GM19468 (cell line): ENCODE data around the gene CDK5R1.

Source experiments
- ATAC-seq: cut with Tn5 transposase; IDR thresholded peaks from one replicate; pipeline ENCODE4 v1.9.1; 2021; ENCODE audit warnings: mild to moderate bottlenecking, moderate library complexity, moderate number of reproducible peaks; ENCODE audit not compliant: unreplicated experiment; ENCODE audit errors: extremely low read depth

The CDK5R1 gene

DNA sequence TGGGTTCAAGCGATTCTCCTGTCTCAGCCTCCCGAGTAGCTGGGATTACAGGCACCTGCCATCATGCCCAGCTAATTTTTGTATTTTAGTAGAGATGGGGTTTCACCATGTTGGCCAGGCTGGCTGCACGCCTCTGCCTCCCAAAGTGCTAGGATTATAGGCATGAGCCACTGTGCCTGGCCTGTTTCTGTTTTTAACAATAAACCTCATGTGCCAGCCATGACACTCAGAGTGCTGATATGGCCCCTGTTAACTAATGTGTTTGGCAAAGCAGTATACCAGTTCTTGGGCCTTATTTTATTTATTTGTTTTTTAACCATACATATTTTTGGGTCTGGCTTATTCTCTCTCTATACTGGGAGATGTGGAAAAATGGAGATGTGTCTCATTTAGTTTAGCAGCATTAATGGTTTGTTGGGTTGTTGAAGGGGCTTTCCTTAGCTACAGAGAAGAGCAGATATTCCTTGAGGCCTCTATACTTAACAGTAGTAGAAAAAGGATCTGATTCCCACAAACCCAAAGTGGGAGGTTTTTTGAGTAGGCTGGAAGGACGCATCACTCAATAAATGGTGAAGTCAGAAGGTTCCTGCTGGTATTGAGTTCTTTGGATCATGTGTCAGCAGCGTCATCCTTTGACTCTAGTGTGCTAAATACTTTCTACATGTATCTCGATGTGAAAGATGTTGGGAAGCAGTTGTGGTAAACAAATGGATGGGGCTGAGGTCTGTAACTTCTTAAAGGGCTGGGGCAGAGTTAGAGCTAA, 16.2 kb upstream of the CDK5R1 start:
- ATAC-seq, result no peak

DNA sequence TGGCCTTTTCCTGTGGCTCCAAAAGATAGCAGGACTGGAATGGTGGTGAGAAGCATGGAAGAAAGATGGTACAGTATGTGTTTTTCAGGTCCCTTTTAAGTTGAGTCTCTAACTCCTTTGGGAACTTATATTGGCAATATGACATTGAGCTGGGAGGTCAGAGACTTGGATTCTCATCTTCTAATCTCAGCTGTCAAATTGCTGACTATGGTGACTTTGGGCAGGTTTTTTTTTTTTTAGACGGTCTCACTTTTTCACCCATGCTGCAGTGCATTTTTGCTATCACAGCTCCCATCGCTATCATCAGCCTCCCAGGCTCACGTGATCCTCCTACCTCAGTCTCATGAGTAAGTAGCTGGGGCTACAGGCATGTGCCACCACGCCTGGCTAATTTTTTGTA, 15.1 kb upstream of the CDK5R1 start:
- no peak for ATAC-seq

DNA sequence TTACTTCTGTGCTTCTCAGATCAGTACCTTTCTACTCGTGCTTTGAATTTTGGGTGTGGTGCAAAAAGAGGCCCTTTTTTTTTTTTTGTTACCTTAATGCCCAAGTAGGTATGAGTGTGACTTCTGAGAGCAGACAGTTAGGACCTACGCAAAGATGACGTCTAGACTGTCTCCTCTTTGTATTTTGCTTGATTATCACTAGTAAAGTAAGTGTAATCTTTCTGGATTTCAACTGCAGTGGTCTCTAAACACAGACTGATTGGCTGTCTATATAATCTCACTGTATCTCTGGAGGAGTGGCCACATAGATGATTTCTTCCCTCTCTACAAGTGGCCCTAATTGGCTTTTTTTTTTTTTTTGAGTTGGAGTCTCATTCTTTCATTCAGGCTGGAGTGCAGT, 11.5 kb upstream of the CDK5R1 start:
- ATAC-seq, result no peak

DNA sequence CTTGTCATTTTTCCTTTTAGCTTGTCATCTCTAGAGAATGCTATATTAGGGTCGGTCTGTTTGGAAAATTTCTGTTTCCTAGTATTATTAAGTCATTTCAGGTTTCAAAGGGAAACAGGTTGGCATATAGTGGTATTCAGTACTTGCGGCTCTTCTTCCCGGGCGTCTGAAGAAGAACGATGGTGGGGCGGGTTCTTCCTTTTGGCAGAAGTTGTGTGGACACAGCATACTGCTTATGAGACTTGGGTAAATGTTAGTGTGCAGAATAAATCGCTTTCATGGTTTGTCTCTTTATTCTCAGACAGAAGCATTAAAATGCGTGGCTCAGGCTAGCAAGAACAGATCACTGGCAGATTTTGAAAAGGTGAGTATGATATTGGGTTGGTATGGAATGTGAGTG, 9.6 kb upstream of the CDK5R1 start:
- ATAC-seq, result no peak

DNA sequence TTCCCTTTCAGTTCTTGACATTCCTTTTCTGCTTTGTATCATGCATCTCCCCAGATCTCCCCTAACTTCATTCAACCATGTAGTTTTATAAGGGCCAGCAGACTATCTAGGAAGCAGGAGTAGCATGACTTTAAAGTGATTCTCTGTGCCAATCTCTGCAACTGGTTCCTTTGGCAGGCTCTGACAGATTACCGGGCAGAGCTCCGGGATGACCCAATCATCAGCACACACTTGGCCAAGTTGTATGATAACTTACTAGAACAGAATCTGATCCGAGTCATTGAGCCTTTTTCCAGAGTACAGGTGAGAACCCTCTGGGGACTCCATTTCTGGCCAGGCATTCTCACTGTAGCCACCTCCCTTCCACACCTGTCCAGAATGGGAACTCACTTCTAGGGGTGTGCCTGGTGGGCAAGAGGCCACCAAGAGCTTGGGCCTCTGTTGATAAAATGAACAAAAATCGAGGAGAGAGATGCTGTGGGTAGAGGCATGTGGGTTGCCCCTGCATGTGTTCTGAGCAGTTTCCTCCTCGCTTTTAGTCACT, 7.6 kb upstream of the CDK5R1 start:
- no peak for ATAC-seq

DNA sequence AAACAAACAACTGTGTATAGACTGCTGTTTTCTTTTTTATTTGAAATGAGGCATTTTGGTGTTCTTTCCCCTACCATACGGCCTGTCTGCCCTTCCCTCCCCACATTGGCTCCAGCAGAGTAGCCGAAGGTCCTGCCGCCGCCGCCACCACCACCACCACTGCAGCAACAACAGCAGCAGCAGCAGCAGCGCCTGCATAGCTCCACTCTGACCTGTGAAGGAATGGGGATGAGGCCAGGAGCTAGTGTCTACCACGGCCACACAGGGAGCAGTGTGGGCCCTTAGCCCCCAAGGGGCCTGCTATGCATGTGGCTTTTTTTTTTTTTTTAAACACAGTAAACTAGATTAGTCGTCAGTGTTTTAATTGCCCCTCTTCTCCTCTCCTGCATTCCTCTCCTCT, 5.6 kb upstream of the CDK5R1 start:
- ATAC-seq, result no peak

DNA sequence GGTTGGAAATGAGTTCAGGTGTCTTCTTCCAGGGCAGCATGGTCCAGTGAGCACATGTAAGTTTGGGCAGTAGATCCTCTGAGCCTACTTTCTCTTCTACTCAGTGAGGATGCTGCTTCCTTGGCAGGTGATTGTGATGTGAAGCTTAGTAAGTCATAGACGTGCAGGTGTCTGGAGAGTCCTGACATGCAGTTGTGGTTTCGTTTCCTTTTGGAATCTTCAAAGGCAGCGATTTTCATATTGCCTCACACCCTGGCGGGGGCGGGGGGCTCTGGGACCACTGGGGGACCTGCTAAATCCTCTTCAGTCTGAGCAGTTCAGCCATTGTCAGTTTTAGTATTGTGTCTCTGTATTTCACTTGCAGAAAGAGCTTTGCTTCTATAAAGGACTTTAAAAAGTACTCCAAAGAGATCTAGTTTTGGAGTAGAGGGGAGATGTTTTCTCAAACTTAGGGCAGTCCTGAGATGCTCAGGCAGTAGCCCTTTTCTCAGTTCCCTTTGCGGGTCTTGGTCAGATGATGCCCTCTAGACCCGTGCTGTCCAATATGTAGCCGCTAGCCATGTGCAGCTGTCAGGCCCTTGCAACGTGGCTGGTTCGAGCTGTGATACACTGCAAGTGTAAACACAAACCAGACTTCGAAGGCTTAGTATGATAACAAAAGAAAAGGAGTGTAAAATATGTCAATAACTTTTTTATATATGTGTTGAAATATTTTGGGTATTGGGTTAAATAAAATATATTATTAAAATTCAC, 4.0 kb upstream of the CDK5R1 start:
- ATAC-seq, result no peak

DNA sequence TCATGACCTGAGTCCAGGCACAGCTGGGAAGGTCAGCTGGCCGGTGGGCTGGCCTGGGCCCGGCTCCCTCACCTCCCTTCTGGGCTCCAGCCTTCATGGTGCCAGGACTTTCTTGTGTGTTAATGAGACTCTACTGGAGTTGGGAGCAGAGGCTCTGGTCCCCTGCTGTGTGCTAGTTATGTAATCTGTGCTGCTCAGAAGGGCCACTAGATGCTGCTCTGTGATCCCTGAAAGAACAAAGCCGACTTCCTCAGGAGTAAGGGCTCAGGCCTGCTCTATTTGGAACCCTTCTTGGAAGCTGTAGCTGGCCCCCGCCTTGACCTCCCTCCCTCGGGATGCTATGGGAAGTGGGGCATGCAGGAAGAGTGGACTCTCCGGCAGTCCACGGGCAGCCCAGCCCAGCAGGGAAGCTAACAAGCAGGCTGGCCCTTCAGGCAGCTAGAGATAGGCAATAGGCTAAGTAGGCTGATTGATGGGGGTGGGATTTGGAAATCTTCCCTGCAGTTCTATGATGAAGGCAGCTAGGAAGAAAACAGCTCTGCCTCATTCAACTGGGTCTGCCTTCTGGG, 3.3 kb upstream of the CDK5R1 start:
- no peak for ATAC-seq

DNA sequence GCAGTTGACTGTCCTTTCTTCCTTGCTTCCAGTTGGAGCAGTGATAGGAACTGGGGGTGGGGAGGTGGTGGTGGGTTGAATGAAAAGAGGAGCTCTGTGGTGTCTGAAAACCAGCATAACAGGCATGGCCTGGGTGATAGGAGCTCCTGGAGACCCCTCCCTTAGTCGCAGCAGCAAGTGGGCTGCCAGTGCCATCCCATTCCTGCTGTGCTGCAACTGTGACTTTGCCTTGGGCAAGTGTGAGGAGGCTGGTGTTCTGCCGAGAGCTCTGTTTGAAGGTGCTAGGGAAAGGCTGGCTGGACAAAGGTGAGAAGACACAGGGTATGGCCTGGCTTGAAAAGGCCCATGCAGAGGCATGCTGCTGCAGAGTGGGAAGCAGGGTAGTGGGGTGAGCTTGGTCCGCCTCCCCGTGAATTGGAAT, 2.7 kb upstream of the CDK5R1 start:
- ATAC-seq, result no peak

DNA sequence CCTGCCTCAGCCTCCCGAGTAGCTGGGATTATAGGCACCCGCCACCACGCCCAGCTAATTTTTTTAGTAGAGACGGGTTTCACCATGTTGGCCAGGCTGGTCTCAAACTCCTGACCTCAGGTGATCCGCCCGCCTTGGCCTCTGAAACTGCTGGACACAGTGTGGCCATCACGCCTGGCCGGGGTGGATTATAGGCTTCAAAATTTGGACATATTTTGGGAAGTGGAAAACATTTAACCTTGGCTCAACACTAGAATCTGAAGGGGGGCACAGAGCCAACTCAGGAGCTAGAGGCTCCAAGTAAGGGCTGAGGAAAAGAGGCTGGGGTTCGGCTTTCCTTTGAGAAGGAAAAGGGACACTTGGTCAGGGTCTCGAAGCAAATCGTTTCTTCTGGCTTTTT, 2.2 kb upstream of the CDK5R1 start:
- ATAC-seq, result no peak

DNA sequence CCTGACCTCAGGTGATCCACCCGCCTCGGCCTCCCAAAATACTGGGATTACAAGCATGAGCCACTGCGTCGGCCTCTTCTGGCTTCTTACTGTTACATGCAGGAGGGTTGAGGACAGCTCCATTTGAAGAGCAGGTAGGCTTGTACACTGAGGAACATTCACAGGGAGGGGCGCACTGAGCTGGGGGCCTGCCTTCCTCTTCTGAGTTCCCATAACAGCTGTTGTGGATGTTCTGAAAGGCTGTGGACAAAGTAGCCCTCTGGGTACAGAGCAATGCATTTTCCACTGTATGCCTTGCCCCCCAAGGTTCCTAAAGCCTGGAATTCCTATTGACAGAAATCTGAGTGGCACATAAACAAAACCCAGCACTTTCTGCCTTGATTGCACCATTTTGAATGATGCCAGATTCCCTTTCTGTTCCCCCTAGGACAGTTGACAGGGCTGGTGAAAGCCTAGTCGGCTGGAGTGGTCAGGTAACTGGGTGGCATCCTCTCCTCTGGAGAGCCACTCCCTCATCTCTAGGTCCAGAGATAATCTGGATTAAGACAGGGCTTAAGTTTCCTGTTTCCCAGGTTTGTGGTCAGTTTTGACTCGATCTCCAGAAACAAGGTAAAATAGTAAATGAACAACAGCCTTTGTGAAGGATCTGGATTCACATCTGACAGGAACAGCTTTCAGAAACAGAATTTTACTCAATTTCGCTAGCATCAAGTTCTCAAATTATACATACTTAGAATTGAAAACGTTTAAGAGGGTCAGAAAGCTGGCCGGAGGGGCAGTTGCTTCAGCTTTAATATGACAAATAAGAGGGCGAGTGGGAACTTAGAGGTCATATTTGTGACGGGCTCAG, 1.3 kb upstream of the CDK5R1 start:
- no peak for ATAC-seq

DNA sequence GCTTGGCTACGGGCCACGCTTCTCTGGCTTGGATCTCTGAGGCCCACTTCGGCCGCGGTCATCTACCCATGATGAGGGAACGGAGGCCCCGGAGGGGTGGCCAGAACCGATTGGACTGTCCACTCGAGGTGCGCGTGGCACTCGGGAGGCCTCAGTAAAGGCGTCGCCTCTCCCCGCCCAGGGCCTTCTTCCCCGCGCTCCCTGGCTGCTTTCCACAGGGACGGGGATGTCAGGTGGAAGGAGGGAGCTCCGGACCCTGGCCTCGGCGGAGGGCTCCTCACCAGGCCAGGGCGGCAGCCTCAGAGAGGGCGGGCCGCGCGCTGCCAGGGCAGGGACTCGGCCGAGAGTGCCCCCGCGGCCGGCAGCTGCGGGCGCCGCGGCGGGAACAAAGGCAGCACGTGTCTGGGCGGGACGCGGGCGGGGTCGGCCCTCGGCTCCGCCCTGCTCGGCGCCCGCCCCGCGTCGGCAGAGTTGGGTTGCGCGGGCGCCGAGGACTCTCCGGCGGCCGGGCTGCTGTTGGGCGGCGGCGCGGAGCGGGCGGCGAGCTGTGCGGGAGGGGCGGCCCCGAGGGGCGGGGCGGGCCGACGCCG, 587 bp upstream of the CDK5R1 start:
- ATAC-seq, result peak; percentile 14

DNA sequence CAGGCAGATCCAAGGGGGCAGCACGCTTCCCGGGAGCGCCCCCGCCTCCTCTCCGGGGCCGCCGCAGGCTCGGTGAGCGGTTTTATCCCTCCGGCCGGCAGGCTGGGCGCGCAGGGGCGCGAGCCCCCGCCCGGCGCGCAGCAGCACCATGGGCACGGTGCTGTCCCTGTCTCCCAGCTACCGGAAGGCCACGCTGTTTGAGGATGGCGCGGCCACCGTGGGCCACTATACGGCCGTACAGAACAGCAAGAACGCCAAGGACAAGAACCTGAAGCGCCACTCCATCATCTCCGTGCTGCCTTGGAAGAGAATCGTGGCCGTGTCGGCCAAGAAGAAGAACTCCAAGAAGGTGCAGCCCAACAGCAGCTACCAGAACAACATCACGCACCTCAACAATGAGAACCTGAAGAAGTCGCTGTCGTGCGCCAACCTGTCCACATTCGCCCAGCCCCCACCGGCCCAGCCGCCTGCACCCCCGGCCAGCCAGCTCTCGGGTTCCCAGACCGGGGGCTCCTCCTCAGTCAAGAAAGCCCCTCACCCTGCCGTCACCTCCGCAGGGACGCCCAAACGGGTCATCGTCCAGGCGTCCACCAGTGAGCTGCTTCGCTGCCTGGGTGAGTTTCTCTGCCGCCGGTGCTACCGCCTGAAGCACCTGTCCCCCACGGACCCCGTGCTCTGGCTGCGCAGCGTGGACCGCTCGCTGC, 832 bp downstream of the CDK5R1 start:
- no peak for ATAC-seq

DNA sequence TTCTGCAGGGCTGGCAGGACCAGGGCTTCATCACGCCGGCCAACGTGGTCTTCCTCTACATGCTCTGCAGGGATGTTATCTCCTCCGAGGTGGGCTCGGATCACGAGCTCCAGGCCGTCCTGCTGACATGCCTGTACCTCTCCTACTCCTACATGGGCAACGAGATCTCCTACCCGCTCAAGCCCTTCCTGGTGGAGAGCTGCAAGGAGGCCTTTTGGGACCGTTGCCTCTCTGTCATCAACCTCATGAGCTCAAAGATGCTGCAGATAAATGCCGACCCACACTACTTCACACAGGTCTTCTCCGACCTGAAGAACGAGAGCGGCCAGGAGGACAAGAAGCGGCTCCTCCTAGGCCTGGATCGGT, 1.4 kb downstream of the CDK5R1 start:
- ATAC-seq, result no peak

DNA sequence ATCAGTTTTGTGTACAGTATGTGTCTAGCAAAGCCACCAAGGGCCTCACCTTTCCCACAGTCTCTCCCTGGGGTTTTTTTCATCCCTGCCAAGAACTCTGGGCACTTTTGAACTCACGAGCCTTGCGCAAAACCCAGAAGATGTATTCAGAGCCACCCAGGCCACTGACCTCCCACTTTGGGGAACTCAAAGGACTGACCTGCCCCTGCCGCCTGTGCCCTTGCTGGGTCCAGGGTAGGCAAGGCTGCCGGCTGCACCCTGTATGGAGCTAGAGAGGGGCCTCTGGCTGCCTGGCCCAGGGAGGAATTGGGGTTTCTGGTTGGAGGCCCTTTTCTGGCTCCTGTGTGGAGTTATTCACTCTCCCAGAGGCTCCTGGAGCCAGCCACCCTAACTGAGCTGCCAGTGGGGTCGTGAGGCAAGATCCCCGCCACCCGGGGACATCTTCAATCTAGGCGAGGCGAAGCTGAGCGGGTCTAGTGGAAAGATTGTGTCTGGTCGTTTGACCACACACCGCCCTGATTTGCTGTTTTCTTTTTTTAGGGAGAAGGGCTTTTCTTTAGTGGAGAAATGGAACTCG, 1.9 kb downstream of the CDK5R1 start:
- ATAC-seq, result no peak

DNA sequence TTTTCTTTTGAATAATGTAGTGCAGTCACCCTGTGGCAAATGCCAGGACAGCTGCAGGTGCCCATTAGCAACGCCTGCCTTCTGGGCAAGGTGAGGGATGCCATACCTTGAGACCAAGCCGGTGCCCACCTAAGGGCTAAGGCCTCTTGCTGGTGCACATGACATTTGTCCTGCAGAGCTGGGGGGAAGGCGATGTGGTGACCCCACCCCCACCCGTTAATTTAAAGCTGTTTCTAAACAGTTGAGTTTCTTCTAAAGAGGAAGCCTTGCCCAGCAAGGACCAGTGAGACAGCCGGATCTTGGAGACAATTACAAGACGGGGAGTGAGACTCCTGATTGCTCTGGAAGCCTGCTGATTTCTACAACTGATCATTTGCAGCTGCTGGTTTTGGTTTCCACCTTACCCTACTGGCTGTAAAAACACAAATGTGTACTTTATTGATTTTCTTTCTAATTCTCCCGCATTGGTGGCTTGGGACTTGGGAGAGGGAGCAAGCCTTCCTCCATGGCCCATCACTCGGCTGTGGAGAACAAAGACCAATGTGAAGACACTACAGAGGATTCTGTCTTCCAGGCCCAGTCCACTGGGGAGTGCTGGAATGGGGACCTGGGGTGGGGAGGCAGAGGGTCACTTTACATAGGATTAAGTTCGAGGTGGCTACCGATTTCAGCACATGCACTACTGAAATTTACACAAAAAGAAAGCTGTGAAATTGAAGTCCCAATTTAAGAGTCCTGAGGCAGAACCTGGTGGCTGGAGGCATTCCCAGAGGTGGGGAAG, 2.7 kb downstream of the CDK5R1 start:
- ATAC-seq, result no peak

DNA sequence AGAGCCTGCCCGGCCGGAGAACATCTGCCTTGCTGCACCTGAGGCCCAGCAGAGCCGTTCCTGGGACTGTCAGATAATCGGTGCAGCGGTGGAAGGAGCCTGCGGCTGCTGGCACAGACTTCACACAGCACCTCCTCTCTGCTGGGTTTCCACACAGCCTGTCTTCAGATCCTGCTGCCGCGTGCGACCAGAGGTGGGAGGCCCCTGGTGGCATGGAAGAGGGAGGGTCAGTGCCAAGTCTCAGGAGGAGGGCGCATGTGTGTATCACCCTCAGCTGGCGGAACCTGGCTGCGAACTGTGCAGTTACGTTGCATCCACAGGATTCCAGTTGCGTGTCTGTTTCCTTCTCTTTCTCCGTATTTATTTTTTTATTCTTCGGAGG, 3.3 kb downstream of the CDK5R1 start:
- no peak for ATAC-seq
